Testis (tissue), 3 donors: ENCODE data around the gene ARF1. TPM values are rescaled to one million over a fixed set of nuclear protein-coding genes. Genes with fewer than 3 reads are reported as not detected.

Source experiments
- DNase-seq: peaks from one replicate; pipeline ENCODE4 v3.0.0-alpha.2; 2019
- H3K27ac ChIP-seq, 2 donors: fragments of 200-600 bp; sonication (generic); one replicate each; pipeline ENCODE4 v1.5.1; 2019
- H3K27me3 ChIP-seq: fragments of 200-600 bp; sonication (generic); one replicate; pipeline ENCODE4 v1.5.1; 2019
- H3K36me3 ChIP-seq: fragments of 200-600 bp; sonication (generic); one replicate; pipeline ENCODE4 v1.5.1; 2017; ENCODE audit warnings: low read depth; ENCODE audit errors: missing control alignments
- H3K4me1 ChIP-seq: fragments of 200-600 bp; sonication (generic); one replicate; pipeline ENCODE4 v1.5.1; 2019
- H3K4me3 ChIP-seq, 2 donors: fragments of 200-600 bp; sonication (generic); one replicate each; pipeline ENCODE4 v1.5.1; 2017 to 2019
- H3K9me3 ChIP-seq: fragments of 200-600 bp; sonication (generic); one replicate; pipeline ENCODE4 v1.5.1; 2017
- POLR2A ChIP-seq: fragments of 450-650 bp; IDR thresholded peaks from one replicate; pipeline ENCODE4 v1.6.1; 2017; ENCODE audit warnings: antibody characterized with exemption, mild to moderate bottlenecking, moderate library complexity
- WGBS, 2 donors: methylation state at CpG; one replicate each; pipeline ENCODE4 v1.1.5; 2018; 5-methylcytosine and 5-hydroxymethylcytosine counted together
- intact Hi-C: fragments of 100-400 bp; cut with DNase I; formaldehyde crosslinking; loops from one replicate; pipeline ENCODE4 v1.15.1; 2023; ENCODE audit warnings: low total_unique reads
- polyA plus RNA-seq: library from polyadenylated mRNA; stranded (reverse); fragments of 350-450 nt; fragmentation: Illumina TruSeq; extraction: RNeasy Lipid Tissue Mini Kit (QIAGEN cat#74804); gene quantifications from one replicate; pipeline ENCODE4 v1.2.3, GENCODE V29; 2014; ENCODE audit warnings: low read depth, low replicate concordance; ENCODE audit not compliant: insufficient read depth
- total RNA-seq, 2 donors: library from RNA; depleted of rRNA; stranded (reverse); fragments of >200 nt; gene quantifications; one replicate each; pipeline ENCODE4 v1.2.3, GENCODE V29; 2016
- TF ChIP-seq, protein P1 (sequence below), 3 experiments: fragments of 450-650 bp in 2 of 3; fragments of 200-600 bp in 1 of 3; sonication (generic) in 1 of 3; IDR thresholded peaks; one replicate each; pipeline ENCODE4 v1.5.1; 2016 to 2019; ENCODE audit warnings: antibody characterized with exemption in 3 of 3, mild to moderate bottlenecking in 2 of 3, moderate library complexity in 1 of 3

The ARF1 gene
- total and polyA plus RNA-seq, 3 donors from 2014 or later = 426 to 637 (median 488) TPM

DNA sequence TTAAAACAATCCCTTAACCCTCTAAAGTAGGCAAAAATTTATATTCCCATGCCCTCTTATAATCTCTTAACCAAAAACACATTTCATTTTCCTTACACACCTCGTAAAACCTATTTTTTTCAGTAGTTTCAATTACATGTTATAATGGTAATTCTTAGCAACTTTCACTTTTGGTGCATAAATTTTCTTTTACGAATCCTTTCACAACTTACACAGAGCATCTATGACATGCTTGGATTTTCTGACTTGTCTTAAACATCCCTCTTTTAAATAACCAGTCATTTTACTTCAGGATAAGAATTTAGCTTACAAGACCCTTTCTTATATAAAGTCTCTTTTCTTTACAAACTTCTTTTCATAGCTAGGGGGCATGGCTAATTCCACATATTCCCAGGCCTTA is 35.5 kb downstream of the ARF1 start:
- no peak for DNase-seq
- H3K4me1 ChIP-seq = no peaks in the 10 kb centered on the region
- no peak overlapping the region for H3K4me3 ChIP-seq
- H3K9me3 ChIP-seq = no peaks in the 10 kb centered on the region
- intact Hi-C loops = no loop called here
- H3K27me3 ChIP-seq = no peaks in the 10 kb centered on the region
- H3K27ac ChIP-seq = no peak overlapping the region
- no peak for TF ChIP-seq POLR2A
- TF ChIP-seq, protein P1, sequence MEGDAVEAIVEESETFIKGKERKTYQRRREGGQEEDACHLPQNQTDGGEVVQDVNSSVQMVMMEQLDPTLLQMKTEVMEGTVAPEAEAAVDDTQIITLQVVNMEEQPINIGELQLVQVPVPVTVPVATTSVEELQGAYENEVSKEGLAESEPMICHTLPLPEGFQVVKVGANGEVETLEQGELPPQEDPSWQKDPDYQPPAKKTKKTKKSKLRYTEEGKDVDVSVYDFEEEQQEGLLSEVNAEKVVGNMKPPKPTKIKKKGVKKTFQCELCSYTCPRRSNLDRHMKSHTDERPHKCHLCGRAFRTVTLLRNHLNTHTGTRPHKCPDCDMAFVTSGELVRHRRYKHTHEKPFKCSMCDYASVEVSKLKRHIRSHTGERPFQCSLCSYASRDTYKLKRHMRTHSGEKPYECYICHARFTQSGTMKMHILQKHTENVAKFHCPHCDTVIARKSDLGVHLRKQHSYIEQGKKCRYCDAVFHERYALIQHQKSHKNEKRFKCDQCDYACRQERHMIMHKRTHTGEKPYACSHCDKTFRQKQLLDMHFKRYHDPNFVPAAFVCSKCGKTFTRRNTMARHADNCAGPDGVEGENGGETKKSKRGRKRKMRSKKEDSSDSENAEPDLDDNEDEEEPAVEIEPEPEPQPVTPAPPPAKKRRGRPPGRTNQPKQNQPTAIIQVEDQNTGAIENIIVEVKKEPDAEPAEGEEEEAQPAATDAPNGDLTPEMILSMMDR (IDR thresholded peaks at IDR 0.05) = no peak
- WGBS, 2 donors = 88 to 91% methylated on average over 2 of the region's 2 CpGs
- H3K36me3 ChIP-seq = no peaks in the 10 kb centered on the region

DNA sequence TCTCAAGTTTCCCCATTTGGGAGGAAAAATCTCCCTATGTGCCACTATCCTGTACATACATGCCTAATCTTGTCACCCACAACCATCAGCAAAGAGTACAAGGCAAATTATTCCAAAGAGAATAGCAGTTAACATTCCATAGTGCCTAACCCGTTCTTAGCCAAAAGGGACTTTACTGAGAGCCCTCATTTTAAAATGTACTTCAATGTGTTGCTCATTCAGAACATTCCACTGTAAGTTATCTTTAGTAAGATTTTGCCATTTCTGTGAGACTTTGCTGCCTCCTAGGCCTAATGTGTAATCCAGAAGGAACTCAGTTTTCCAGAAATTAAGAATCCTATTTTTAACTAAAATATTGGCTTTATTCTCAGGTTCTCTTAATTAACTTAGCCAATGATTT is 37.8 kb downstream of the ARF1 start:
- intact Hi-C loops = no loop called here
- no peak overlapping the region for H3K27ac ChIP-seq

DNA sequence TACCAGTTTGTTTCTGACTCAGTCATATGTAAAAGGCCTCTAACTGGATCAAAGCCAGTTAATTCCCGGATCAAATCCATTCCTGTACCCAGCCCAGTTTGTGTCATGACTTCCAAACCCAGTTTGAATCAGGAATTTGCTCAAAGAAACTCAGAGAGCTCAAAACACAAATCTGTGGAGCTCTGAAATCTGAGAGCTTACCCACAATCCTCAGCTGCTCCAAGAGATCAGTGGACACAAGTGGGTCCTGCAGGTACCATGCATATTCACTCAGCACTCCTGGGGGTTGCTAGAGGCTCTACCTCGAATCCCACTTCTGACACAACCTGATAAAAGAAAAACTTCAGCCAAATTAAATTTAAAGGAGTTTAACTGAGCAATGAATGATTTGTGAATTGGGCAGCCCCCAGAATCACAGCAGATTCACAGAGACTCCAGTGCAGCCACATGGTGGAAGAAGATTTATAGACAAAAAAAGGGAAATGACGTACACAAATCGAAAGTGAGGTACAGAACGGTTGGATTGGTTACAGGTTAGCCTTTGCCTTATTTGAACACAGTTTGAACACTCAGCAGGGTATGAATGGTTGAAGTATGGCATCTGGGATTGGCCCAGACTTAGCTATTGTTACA is 38.5 kb downstream of the ARF1 start:
- Histone ChIP-seq H3K27me3 (no peaks in the 10 kb centered on the region), H3K9me3 (no peaks in the 10 kb centered on the region), H3K36me3 (no peaks in the 10 kb centered on the region), H3K4me3 (no peak overlapping the region), H3K4me1 (no peaks in the 10 kb centered on the region), H3K27ac (no peak overlapping the region)
- intact Hi-C loops = no loop called here
- no peak for DNase-seq
- no peak for TF ChIP-seq POLR2A
- TF ChIP-seq, protein P1 (IDR thresholded peaks at IDR 0.05) = no peak
- WGBS, 2 donors = 77 to 79% methylated on average over 5 of the region's 5 CpGs

More for the DNA sequence above, 37.8 kb downstream of the ARF1 start:
- TF ChIP-seq, protein P1 (IDR thresholded peaks at IDR 0.05) = no peak
- TF ChIP-seq POLR2A = no peak
- Histone ChIP-seq H3K4me1 (no peaks in the 10 kb centered on the region), H3K27me3 (no peaks in the 10 kb centered on the region), H3K36me3 (no peaks in the 10 kb centered on the region), H3K4me3 (no peak overlapping the region), H3K9me3 (no peaks in the 10 kb centered on the region)
- DNase-seq = no peak
- 53 to 71% methylated on average over 1 of the region's 1 CpG for WGBS, 2 donors

DNA sequence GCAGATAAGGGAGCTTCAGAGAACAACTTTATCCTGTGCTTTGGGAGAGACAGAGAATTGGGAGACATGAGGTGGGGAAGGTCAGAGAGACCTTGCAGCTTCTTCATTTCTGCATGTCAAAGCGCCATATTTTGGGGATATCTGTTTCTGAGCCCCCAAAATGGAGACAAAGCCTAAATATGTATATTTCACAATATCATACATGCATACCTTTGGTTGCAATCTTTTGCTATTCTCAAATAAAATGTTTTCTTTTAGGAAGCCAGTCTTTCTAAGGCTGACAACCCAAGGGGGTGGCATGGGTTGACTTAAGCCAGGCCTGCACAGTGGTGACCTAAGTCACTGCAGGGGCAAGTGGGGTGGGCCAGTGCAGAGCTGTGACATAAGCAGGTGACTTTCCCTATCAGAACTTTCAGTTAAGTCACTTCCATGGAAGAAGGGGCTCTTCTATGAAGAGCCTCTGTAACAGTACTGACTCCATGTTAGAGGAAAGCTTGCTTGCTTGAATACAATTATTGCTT is 40.5 kb downstream of the ARF1 start:
- Histone ChIP-seq H3K36me3 (no peaks in the 10 kb centered on the region), H3K27ac (no peak overlapping the region), H3K27me3 (no peaks in the 10 kb centered on the region), H3K4me1 (no peaks in the 10 kb centered on the region), H3K9me3 (no peaks in the 10 kb centered on the region), H3K4me3 (no peak overlapping the region)
- DNase-seq = no peak
- intact Hi-C loops = no loop called here
- TF ChIP-seq, protein P1 (IDR thresholded peaks at IDR 0.05) = no peak
- 47 to 70% methylated on average over 1 of the region's 1 CpG for WGBS, 2 donors

DNA sequence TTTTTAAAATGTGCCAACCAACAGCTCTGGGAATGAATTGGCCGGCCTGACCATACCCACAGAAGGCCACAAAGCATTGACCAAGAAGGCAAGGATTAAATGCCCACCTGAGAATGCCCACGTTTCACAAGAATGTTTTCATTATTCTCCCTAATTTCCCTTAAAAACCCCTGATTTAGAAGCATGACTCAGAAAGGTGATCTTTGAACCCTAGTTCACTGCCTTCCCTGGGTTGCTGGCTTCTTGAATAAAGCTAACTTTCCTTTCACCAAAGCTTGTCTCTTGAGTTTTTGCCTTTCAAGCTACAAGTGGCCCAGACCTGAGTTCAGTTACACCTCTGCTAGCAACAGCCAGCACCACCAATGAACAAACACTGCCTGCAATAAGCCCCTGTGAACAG is 41.0 kb downstream of the ARF1 start:
- Histone ChIP-seq H3K36me3 (no peaks in the 10 kb centered on the region), H3K4me3 (no peak overlapping the region), H3K9me3 (no peaks in the 10 kb centered on the region), H3K27ac (no peak overlapping the region), H3K4me1 (no peaks in the 10 kb centered on the region), H3K27me3 (no peaks in the 10 kb centered on the region)
- DNase-seq = no peak
- WGBS, 2 donors = 81 to 87% methylated on average over 2 of the region's 2 CpGs
- intact Hi-C loops = no loop called here
- TF ChIP-seq, protein P1 (IDR thresholded peaks at IDR 0.05) = no peak
- TF ChIP-seq POLR2A = no peak
